ENCODE measurements around the gene PGAP1. TPM values are rescaled to one million over a fixed set of nuclear protein-coding genes. Genes with fewer than 3 reads are reported as not detected.

Gene PGAP1
- total RNA-seq, 1 donor from 2014 or later, result 12.0 TPM

DNA sequence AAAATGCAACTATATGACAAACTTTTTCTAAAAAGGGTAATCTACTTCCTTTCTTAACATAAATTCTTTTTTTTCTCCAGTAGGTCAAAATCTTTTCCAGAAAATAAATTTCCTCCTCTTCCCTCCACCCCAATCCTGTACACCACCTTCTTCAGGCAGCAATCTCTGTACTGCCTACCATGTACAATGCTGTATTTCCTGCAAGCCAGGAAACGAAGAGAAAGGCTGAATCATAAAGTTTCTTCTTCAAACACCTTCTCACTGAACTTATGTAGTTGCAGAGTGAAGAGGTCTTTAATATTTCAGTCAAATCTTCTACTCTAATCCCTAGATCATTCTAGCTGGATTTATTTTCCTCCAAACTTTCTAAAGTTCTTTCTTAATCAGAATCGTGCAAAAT is 99.2 kb downstream of the PGAP1 start:
- Histone ChIP-seq H3K36me3 (no peaks in the 10 kb centered on the region), H3K4me1 (no peaks in the 10 kb centered on the region), H3K27ac (no peak overlapping the region), H3K9me3 (no peaks in the 10 kb centered on the region), H3K27me3 (ENCODE audit: low read depth) (no peaks in the 10 kb centered on the region), H3K4me3 (no peak overlapping the region)
- no peak for ATAC-seq
- TF ChIP-seq, protein P1, sequence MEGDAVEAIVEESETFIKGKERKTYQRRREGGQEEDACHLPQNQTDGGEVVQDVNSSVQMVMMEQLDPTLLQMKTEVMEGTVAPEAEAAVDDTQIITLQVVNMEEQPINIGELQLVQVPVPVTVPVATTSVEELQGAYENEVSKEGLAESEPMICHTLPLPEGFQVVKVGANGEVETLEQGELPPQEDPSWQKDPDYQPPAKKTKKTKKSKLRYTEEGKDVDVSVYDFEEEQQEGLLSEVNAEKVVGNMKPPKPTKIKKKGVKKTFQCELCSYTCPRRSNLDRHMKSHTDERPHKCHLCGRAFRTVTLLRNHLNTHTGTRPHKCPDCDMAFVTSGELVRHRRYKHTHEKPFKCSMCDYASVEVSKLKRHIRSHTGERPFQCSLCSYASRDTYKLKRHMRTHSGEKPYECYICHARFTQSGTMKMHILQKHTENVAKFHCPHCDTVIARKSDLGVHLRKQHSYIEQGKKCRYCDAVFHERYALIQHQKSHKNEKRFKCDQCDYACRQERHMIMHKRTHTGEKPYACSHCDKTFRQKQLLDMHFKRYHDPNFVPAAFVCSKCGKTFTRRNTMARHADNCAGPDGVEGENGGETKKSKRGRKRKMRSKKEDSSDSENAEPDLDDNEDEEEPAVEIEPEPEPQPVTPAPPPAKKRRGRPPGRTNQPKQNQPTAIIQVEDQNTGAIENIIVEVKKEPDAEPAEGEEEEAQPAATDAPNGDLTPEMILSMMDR (IDR thresholded peaks at IDR 0.05), result no peak
- intact Hi-C loops (cut with DNase I), result no loop called here
- no peak for DNase-seq

DNA sequence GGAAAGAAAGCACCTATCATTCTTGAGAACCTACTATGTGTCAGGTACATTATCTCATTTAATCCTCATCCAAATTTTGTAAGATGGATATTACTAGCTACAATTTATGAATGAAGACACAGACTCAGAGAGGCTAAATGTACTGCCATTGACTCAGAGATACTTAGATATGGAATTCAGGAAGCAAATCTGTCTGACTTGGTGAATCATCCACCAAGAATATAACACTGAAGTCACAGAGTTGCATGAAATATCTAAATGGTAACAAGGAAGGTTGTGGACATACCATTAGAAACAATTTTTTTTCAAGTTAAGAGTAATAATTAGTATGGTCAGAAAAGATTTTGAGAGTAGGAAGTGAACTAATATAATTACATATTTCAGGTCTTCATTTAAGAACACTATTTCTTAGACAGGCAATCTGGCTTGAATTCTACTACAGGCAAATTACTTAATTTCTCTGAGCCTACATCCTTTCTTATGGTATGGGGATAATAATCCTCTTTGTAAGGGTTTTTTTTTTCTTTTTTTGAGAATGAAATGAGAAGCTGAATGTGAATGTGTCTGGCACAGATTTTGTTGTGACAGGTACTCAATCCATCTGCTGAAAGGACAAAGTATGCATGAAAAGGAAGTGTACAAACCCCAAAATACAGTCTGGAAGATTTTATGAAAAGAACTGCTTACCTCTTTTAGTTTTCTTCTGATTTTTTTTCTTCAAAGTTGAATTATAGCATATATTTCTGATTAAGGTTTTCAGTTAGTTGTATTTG is 102.6 kb downstream of the PGAP1 start:
- ATAC-seq (no peak), DNase-seq (no peak)
- no peak overlapping the region for H3K27ac ChIP-seq
- TF ChIP-seq, protein P1 (IDR thresholded peaks at IDR 0.05), result no peak
- intact Hi-C loops (cut with DNase I), result no loop called here
- H3K4me1 ChIP-seq, result no peaks in the 10 kb centered on the region
- no peaks in the 10 kb centered on the region for H3K27me3 ChIP-seq (ENCODE audit: low read depth)
- no peaks in the 10 kb centered on the region for H3K36me3 ChIP-seq
- H3K9me3 ChIP-seq, result peaks cover 5% of the 10 kb centered on the region
- H3K4me3 ChIP-seq, result no peak overlapping the region

DNA sequence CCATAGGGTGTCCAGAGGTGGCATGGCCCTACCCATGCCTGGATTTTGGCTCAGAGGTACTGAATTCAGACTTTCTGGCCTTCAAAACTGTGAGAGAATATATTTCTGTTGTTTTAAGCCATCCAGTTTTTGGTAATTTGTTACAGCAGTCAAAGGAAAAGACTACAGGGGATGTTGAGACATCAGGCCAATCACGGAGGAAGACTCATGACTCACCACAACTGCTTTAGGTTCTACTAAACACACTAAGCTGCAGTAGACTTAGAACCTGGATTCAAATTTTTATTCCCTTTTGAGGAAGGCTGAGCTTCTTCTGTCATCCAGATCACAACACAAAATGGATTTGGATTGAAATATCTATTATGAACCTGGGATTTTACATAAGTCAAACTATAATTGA is 105.3 kb downstream of the PGAP1 start:
- intact Hi-C loops (cut with DNase I), result no loop called here
- no peak overlapping the region for H3K4me3 ChIP-seq
- DNase-seq (no peak), ATAC-seq (no peak)
- H3K27me3 ChIP-seq (ENCODE audit: low read depth), result no peaks in the 10 kb centered on the region
- H3K4me1 ChIP-seq, result no peaks in the 10 kb centered on the region
- peaks cover 5% of the 10 kb centered on the region for H3K9me3 ChIP-seq
- TF ChIP-seq, protein P1 (IDR thresholded peaks at IDR 0.05), result no peak
- no peaks in the 10 kb centered on the region for H3K36me3 ChIP-seq
- H3K27ac ChIP-seq, result no peak overlapping the region

DNA sequence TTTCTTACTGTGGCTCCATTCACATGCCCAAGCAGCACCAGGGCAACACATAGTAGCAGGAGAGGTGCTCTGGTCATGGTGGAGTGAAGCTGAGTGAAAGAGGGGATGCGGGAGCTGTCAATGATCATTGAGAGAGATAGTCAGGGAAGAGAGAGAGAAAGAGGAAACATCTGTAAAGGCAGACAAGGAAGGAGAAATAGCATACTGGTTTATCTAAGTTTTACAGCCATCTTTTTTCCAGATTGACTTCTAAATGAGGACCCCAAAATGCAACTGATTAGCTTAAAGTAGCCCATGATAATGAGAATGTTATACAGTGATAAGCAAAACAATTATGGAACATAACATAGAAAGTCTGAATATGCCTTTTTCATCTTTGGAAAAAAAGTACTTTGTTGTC is 117.2 kb downstream of the PGAP1 start, which contains the start of gene C2orf66:
TSS of gene C2orf66 (minus strand) at position 96 of the 400 bp plus-strand sequence. CDS start at position 77, 19 bp downstream.
- Histone ChIP-seq H3K4me3 (no peak within 1 kb of the TSS), H3K9me3 (no peaks in the 10 kb centered on the region), H3K4me1 (no peaks in the 10 kb centered on the region), H3K27ac (no peak within 1 kb of the TSS), H3K36me3 (no peaks in the 10 kb centered on the region), H3K27me3 (ENCODE audit: low read depth) (no peaks in the 10 kb centered on the region)
- TF ChIP-seq, protein P1 (IDR thresholded peaks at IDR 0.05), result no peak
- intact Hi-C loops (cut with DNase I), result no loop called here
- ATAC-seq, result no peak
- DNase-seq, result no peak

DNA sequence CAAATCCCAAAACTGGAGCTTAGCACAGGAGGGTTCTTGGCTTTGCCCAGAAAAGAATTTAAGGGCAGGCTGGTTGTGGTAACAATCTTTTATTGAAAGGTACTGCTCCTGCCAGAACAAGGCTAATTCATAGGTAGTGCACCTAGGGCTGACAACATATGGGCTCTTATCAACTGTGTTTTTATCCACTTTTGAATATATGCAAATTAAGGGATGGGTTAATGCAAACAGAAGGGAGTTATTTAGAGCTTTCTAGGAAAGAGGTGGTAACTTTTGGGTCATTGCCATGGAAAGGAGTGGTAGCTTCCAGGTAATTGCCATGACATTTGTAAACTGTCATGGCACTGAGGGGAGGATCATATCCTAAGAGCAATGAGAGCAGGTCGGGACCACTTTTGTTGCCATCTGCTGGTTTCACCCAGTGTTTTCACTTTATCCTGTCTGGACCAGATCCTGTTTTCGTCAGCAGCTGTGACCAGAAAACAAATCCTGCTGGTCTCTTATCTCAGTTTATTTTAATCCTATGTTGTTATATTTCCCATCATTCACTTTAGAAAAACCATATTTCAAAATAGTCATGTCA is 118.3 kb downstream of the PGAP1 start:
- Histone ChIP-seq H3K4me3 (no peak overlapping the region), H3K9me3 (no peaks in the 10 kb centered on the region), H3K36me3 (no peaks in the 10 kb centered on the region), H3K4me1 (no peaks in the 10 kb centered on the region), H3K27me3 (ENCODE audit: low read depth) (no peaks in the 10 kb centered on the region), H3K27ac (no peak overlapping the region)
- no peak for DNase-seq
- intact Hi-C loops (cut with DNase I), result no loop called here
- TF ChIP-seq, protein P1 (IDR thresholded peaks at IDR 0.05), result no peak
- ATAC-seq, result no peak

Measured in lower lobe of right lung (tissue), 2 donors.